A673 (cell line): ENCODE data around the gene XRCC3. TPM values are rescaled to one million over a fixed set of nuclear protein-coding genes. Genes with fewer than 3 reads are reported as not detected.

Source experiments
- BruUV-seq: library from RNA; stranded (reverse); fragments of 400-500 nt; replicated peaks from 2 replicates; lab custom pipeline; 2021; lab: Mats Ljungman, UMichigan
- CTCF ChIA-PET: fragments of 300-600 bp; sonication (Branson Sonifier 250); formaldehyde crosslinking; loops from one replicate; lab custom pipeline; 2022; ENCODE audit warnings: antibody characterized with exemption; lab: Charles Lee
- POLR2A ChIA-PET: fragments of 300-600 bp; sonication (Branson Sonifier 250); formaldehyde crosslinking; loops from one replicate; lab custom pipeline; 2022; ENCODE audit warnings: antibody characterized with exemption; ENCODE audit not compliant: low non-redundant PET; lab: Charles Lee
- DNase-seq: peaks from one replicate; pipeline ENCODE4 v3.0.0-alpha.2; 2015; ENCODE audit warnings: low spot score
- H3K27ac ChIP-seq: fragments of 200-600 bp; sonication (generic); 2 replicates; pipeline ENCODE4 v1.5.1; 2016; ENCODE audit warnings: mixed run types, low read depth, mild to moderate bottlenecking, mixed read lengths, antibody characterized with exemption, low read length; ENCODE audit not compliant: poor library complexity, severe bottlenecking
- H3K27me3 ChIP-seq: fragments of 200-600 bp; sonication (generic); replicated peaks from 2 replicates; pipeline ENCODE4 v1.6.1; 2017; ENCODE audit warnings: mixed run types, low read depth, mild to moderate bottlenecking, mixed read lengths, antibody characterized with exemption, low read length; ENCODE audit not compliant: insufficient read depth, poor library complexity
- H3K36me3 ChIP-seq: fragments of 200-600 bp; sonication (generic); 2 replicates; pipeline ENCODE4 v1.6.1; 2016; ENCODE audit warnings: mixed run types, mild to moderate bottlenecking, mixed read lengths, antibody characterized with exemption, low read length; ENCODE audit not compliant: insufficient read depth, poor library complexity, severe bottlenecking
- H3K4me1 ChIP-seq: fragments of 200-600 bp; sonication (generic); 2 replicates; pipeline ENCODE4 v1.6.1; 2017; ENCODE audit warnings: mixed run types, mild to moderate bottlenecking, mixed read lengths, antibody characterized with exemption, low read length; ENCODE audit not compliant: insufficient read depth, poor library complexity, severe bottlenecking
- H3K4me3 ChIP-seq: fragments of 200-600 bp; sonication (generic); 2 replicates; pipeline ENCODE4 v1.5.1; 2016; ENCODE audit warnings: low read depth, mixed run types, mild to moderate bottlenecking, mixed read lengths, low read length; ENCODE audit not compliant: poor library complexity, severe bottlenecking
- H3K9me3 ChIP-seq: fragments of 200-600 bp; sonication (generic); 2 replicates; pipeline ENCODE4 v1.6.1; 2016; ENCODE audit warnings: mixed run types, low read depth, mild to moderate bottlenecking, mixed read lengths, antibody characterized with exemption, low read length; ENCODE audit not compliant: poor library complexity, severe bottlenecking
- CTCF ChIP-seq: fragments of 300-800, 200-600 bp; sonication (generic); conservative IDR thresholded peaks from 2 replicates; pipeline ENCODE4 v1.5.1; 2017; ENCODE audit warnings: low read depth, mild to moderate bottlenecking, antibody characterized with exemption, low read length, moderate library complexity, mixed read lengths
- EZH2 ChIP-seq: fragments of 200-600 bp; sonication (generic); IDR thresholded peaks from 2 replicates; pipeline ENCODE4 v1.6.1; 2017; ENCODE audit warnings: borderline replicate concordance, low read depth, mild to moderate bottlenecking, mixed read lengths, antibody characterized with exemption, low read length; ENCODE audit not compliant: poor library complexity, severe bottlenecking
- intact Hi-C: fragments of 100-400 bp; cut with micrococcal nuclease; formaldehyde crosslinking; loops from one replicate; pipeline ENCODE4 v1.10.0; 2022; ENCODE audit not compliant: unreplicated experiment
- total RNA-seq: library from RNA; stranded (reverse); gene quantifications from 2 replicates; pipeline ENCODE4 v1.2.3, GENCODE V29; 2021

Gene XRCC3
- total RNA-seq, 1 experiment from 2014 or later, result 91.8 TPM

- no peak overlapping the region for H3K4me3 ChIP-seq
- H3K4me1 ChIP-seq, result peaks cover under 1% of the 10 kb centered on the region
- TF ChIP-seq EZH2 (no peak), CTCF (no peak)
- no peaks in the 10 kb centered on the region for H3K27me3 ChIP-seq
- DNase-seq, result no peak
- intact Hi-C loops, result no loop called here
- CTCF ChIA-PET, result no interaction called here
- peaks cover 50% of the 10 kb centered on the region for H3K36me3 ChIP-seq
- no peak overlapping the region for H3K27ac ChIP-seq
- POLR2A ChIA-PET, result interaction anchor here (0.7 to 0.8 kb wide), 2 partner anchors 11 to 41 kb away, joined by 7 to 10 read pairs; no protein-coding TSS in a partner anchor
- BruUV-seq, result no TSS peak
- H3K9me3 ChIP-seq, result no peaks in the 10 kb centered on the region
Observed at GRCh38 chr14:103690332-103690731, 24.9 kb downstream of the XRCC3 start.

DNA sequence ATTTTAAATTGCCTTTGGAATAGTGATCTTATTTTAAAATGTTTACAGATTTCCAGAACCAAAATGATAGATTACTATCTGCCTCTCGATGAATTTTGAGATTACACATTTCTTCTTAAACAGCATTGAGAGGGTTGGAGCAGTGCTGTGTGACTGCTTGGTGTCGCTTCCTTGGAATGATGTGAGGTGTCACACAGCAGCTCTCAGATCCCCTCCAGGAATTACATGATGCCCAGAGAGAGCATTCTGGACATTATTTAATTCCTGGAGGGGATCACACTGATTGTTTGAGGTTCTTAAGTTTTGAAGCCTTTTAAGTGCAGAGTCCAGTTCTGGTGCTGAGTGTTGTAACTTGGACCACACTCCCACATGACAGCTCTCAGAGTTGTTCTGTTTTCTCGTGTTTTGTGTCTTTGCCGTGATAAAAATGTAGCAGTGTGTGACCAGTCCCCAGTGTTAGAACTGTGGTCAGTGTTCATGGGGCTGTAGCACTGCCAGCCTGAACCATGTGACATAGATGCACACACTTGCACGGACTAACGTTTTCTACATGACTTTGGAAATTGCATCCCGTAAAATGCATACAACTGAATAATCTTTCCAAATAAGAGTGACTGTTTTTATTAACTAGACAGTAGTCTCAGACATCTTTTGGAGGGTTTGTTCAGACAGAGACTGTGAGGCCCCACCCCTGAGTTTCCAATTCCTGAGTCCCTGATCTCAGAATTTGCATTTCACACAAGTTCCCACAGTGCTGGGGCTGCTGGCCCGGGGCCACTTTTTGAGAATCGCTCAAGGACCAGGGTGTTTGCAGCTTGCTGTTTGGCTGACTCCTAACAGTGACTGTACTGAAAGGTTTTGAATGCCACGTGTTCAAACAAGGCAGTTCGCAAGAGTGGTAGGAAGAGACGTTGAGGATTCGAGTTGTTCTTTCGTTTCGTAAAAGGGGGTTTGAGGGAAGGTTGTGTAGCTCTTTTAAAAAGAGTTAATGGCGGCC is 26.0 kb downstream of the XRCC3 start:
- no peaks in the 10 kb centered on the region for H3K4me1 ChIP-seq
- H3K27ac ChIP-seq, result peak overlapping the region; percentile 34
- ChIA-PET POLR2A (no interaction called here), CTCF (no interaction called here)
- H3K9me3 ChIP-seq, result no peaks in the 10 kb centered on the region
- peaks cover 51% of the 10 kb centered on the region for H3K36me3 ChIP-seq
- intact Hi-C loops, result no loop called here
- no peaks in the 10 kb centered on the region for H3K27me3 ChIP-seq
- no peak overlapping the region for H3K4me3 ChIP-seq
- TF ChIP-seq EZH2 (no peak), CTCF (no peak)
- BruUV-seq, result no TSS peak
- no peak for DNase-seq

- Histone ChIP-seq H3K27ac (no peak overlapping the region), H3K9me3 (no peaks in the 10 kb centered on the region), H3K4me1 (no peaks in the 10 kb centered on the region), H3K4me3 (no peak overlapping the region), H3K27me3 (no peaks in the 10 kb centered on the region), H3K36me3 (peaks cover 48% of the 10 kb centered on the region)
- intact Hi-C loops, result no loop called here
- TF ChIP-seq CTCF (no peak), EZH2 (no peak)
- ChIA-PET POLR2A (no interaction called here), CTCF (no interaction called here)
- DNase-seq, result no peak
- BruUV-seq, result no TSS peak
Observed at GRCh38 chr14:103688441-103688840, 26.8 kb downstream of the XRCC3 start.
